HG03342 (cell line): ENCODE results near the gene TXNL1.

Experiments used
- ATAC-seq: cut with Tn5 transposase; IDR thresholded peaks from one replicate; pipeline ENCODE4 v1.9.1; 2021; ENCODE audit warnings: mild to moderate bottlenecking, moderate library complexity; ENCODE audit not compliant: unreplicated experiment

TXNL1 gene

GRCh38 chr18:56645415-56646016 lies 7.1 kb upstream of the TXNL1 start:
- ATAC-seq: no peak

GRCh38 chr18:56643381-56643780 lies 5.0 kb upstream of the TXNL1 start:
- no peak for ATAC-seq

GRCh38 chr18:56641714-56642337 lies 3.4 kb upstream of the TXNL1 start:
- no peak for ATAC-seq

GRCh38 chr18:56639571-56639970 lies 1.2 kb upstream of the TXNL1 start:
- ATAC-seq: no peak

- ATAC-seq: peak; percentile 10
Measured at GRCh38 chr18:56639104-56639381, 651 bp upstream of the TXNL1 start.

GRCh38 chr18:56637711-56638231 lies 621 bp downstream of the TXNL1 start:
- ATAC-seq: peak; percentile 20

- ATAC-seq: no peak
Measured at GRCh38 chr18:56637176-56637575, 1.2 kb downstream of the TXNL1 start.

GRCh38 chr18:56635007-56635406 lies 3.4 kb downstream of the TXNL1 start:
- ATAC-seq: no peak

- ATAC-seq: no peak
Measured at GRCh38 chr18:56632070-56633022, 6.0 kb downstream of the TXNL1 start.

GRCh38 chr18:56627991-56628390 lies 10.4 kb downstream of the TXNL1 start:
- ATAC-seq: no peak

GRCh38 chr18:56615738-56616520 lies 22.5 kb downstream of the TXNL1 start:
- ATAC-seq: no peak

- no peak for ATAC-seq
Measured at GRCh38 chr18:56606618-56607017, 31.8 kb downstream of the TXNL1 start.

- no peak for ATAC-seq
Measured at GRCh38 chr18:56598422-56598821, 40.0 kb downstream of the TXNL1 start.

GRCh38 chr18:56593906-56594305 lies 44.5 kb downstream of the TXNL1 start:
- no peak for ATAC-seq

GRCh38 chr18:56580026-56580425 lies 58.4 kb downstream of the TXNL1 start:
- ATAC-seq: no peak

- ATAC-seq: no peak
Measured at GRCh38 chr18:56579451-56579850, 58.9 kb downstream of the TXNL1 start.

- ATAC-seq: no peak
Measured at GRCh38 chr18:56576826-56577573, 61.4 kb downstream of the TXNL1 start.

- ATAC-seq: no peak
Measured at GRCh38 chr18:56575819-56576663, 62.4 kb downstream of the TXNL1 start.

- ATAC-seq: no peak
Measured at GRCh38 chr18:56574861-56575260, 63.5 kb downstream of the TXNL1 start.
